Neural cell (in vitro differentiated cells): ENCODE results near the gene PITHD1. TPM values are rescaled to one million over a fixed set of nuclear protein-coding genes. Genes with fewer than 3 reads are reported as not detected.

Experiments
- H2AFZ ChIP-seq: fragments of 200-600, 300-800 bp; sonication (generic), shearing (Covaris generic); 2 replicates; pipeline ENCODE4 v1.6.0; 2014; ENCODE audit warnings: low read depth, mild to moderate bottlenecking, antibody characterized with exemption, low read length, moderate library complexity
- H3F3A ChIP-seq: fragments of 200-600 bp; shearing (Covaris generic); 2 replicates; pipeline ENCODE4 v1.6.1; 2016; ENCODE audit warnings: mild to moderate bottlenecking, moderate library complexity, mixed read lengths, antibody characterized with exemption, low read length; ENCODE audit not compliant: insufficient read depth, poor library complexity, severe bottlenecking
- H3K27ac ChIP-seq: fragments of 200-600, 300-800 bp; sonication (generic), shearing (Covaris generic); 2 replicates; pipeline ENCODE4 v1.5.1; 2014; ENCODE audit warnings: mild to moderate bottlenecking, low read length, moderate library complexity
- H3K27me3 ChIP-seq: fragments of 300-800, 200-600 bp; sonication (generic), shearing (Covaris generic); 2 replicates; pipeline ENCODE4 v1.6.0; 2014; ENCODE audit warnings: mild to moderate bottlenecking, low read depth, low read length, moderate library complexity; ENCODE audit not compliant: insufficient read depth
- H3K36me3 ChIP-seq: fragments of 300-800, 200-600 bp; sonication (generic), shearing (Covaris generic); 2 replicates; pipeline ENCODE4 v1.5.1; 2014; ENCODE audit warnings: mild to moderate bottlenecking, antibody characterized with exemption, low read length, moderate library complexity; ENCODE audit not compliant: insufficient read depth
- H3K4me2 ChIP-seq: fragments of 300-800, 200-600 bp; sonication (generic), shearing (Covaris generic); 2 replicates; pipeline ENCODE4 v1.6.0; 2014; ENCODE audit warnings: mild to moderate bottlenecking, low read length
- H3K4me3 ChIP-seq: fragments of 300-800, 200-600 bp; sonication (generic), shearing (Covaris generic); 2 replicates; pipeline ENCODE4 v1.5.1; 2014; ENCODE audit warnings: mild to moderate bottlenecking, low read length, moderate library complexity
- H3K79me2 ChIP-seq: fragments of 200-600 bp; shearing (Covaris generic); replicated peaks from 2 replicates; pipeline ENCODE4 v1.6.0; 2014; ENCODE audit warnings: mild to moderate bottlenecking, low read length, moderate library complexity; ENCODE audit not compliant: insufficient read depth
- H3K9ac ChIP-seq: fragments of 300-800, 200-600 bp; sonication (generic), shearing (Covaris generic); 2 replicates; pipeline ENCODE4 v1.6.1; 2016; ENCODE audit warnings: mild to moderate bottlenecking, low read length, mixed read lengths
- H3K9me2 ChIP-seq: fragments of 200-600 bp; shearing (Covaris generic); 2 replicates; pipeline ENCODE4 v1.6.1; 2016; ENCODE audit warnings: mild to moderate bottlenecking, low read length, mixed read lengths; ENCODE audit not compliant: insufficient read depth
- H3K9me3 ChIP-seq: fragments of 200-600, 300-800 bp; sonication (generic), shearing (Covaris generic); 2 replicates; pipeline ENCODE4 v1.6.1; 2016; ENCODE audit warnings: mild to moderate bottlenecking, mixed run types, low read length, moderate library complexity, mixed read lengths
- H4K20me1 ChIP-seq: fragments of 200-600 bp; shearing (Covaris generic); 2 replicates; pipeline ENCODE4 v1.6.1; 2016; ENCODE audit warnings: mild to moderate bottlenecking, mixed run types; ENCODE audit not compliant: insufficient read depth
- CTCF ChIP-seq: fragments of 450-650 bp; IDR thresholded peaks from 2 replicates; pipeline ENCODE4 v1.5.1; 2014; ENCODE audit warnings: antibody characterized with exemption, mild to moderate bottlenecking, moderate library complexity; ENCODE audit not compliant: poor library complexity, severe bottlenecking
- EP300 ChIP-seq: fragments of 450-650 bp; conservative IDR thresholded peaks from 2 replicates; pipeline ENCODE4 v1.6.1; 2014; ENCODE audit warnings: antibody characterized with exemption, mild to moderate bottlenecking, moderate library complexity; ENCODE audit not compliant: poor library complexity, severe bottlenecking
- EZH2 ChIP-seq: fragments of 200-600, 300-800 bp; shearing (Covaris generic), sonication (generic); IDR thresholded peaks from 2 replicates; pipeline ENCODE4 v1.6.1; 2014; ENCODE audit warnings: antibody characterized with exemption, low read length, borderline replicate concordance, mild to moderate bottlenecking; ENCODE audit not compliant: insufficient read depth, poor library complexity, severe bottlenecking
- MXI1 ChIP-seq: fragments of 450-650 bp; conservative IDR thresholded peaks from 2 replicates; pipeline ENCODE4 v1.6.1; 2014; ENCODE audit warnings: antibody characterized with exemption, mild to moderate bottlenecking; ENCODE audit not compliant: poor library complexity, severe bottlenecking
- POLR2AphosphoS5 ChIP-seq: IDR thresholded peaks from 2 replicates; pipeline ENCODE4 v1.6.1; 2012
- RAD21 ChIP-seq: fragments of 450-650 bp; conservative IDR thresholded peaks from 2 replicates; pipeline ENCODE4 v1.6.1; 2014; ENCODE audit warnings: antibody characterized with exemption, mild to moderate bottlenecking, moderate library complexity
- REST ChIP-seq: IDR thresholded peaks from 2 replicates; pipeline ENCODE4 v1.6.1; 2012; ENCODE audit warnings: borderline replicate concordance
- SMC3 ChIP-seq: fragments of 450-650 bp; conservative IDR thresholded peaks from 2 replicates; pipeline ENCODE4 v1.6.1; 2014; ENCODE audit warnings: antibody characterized with exemption, mild to moderate bottlenecking, moderate library complexity; ENCODE audit not compliant: poor library complexity
- TAF1 ChIP-seq: IDR thresholded peaks from 2 replicates; pipeline ENCODE4 v1.6.1; 2012; ENCODE audit warnings: low read depth
- polyA plus RNA-seq: library from polyadenylated mRNA; depleted of rRNA; stranded (reverse); fragments of >200 nt; gene quantifications from 2 replicates; pipeline ENCODE4 v1.2.3, GENCODE V29; 2014

The PITHD1 gene
- polyA plus RNA-seq, 1 donor from 2014 or later, result 267 TPM

GRCh38 chr1:23804183-23804835 lies 26.1 kb downstream of the PITHD1 start:
- H3K36me3 ChIP-seq, result no peaks in the 10 kb centered on the region
- no peaks in the 10 kb centered on the region for H3K27me3 ChIP-seq
- H2AFZ ChIP-seq, result no peak overlapping the region
- no peak overlapping the region for H3K4me2 ChIP-seq
- no peaks in the 10 kb centered on the region for H3K9me3 ChIP-seq
- no peaks in the 10 kb centered on the region for H4K20me1 ChIP-seq
- no peaks in the 10 kb centered on the region for H3K9me2 ChIP-seq
- H3K27ac ChIP-seq, result no peak overlapping the region
- H3K9ac ChIP-seq, result no peak overlapping the region
- no peaks in the 10 kb centered on the region for H3K79me2 ChIP-seq
- H3K4me3 ChIP-seq, result no peak overlapping the region
- H3F3A ChIP-seq, result no peaks in the 10 kb centered on the region
- no peak for TF ChIP-seq MXI1
- TF ChIP-seq EP300, result no peak
- no peak for TF ChIP-seq POLR2AphosphoS5
- TF ChIP-seq CTCF, result no peak
- no peak for TF ChIP-seq RAD21
- TF ChIP-seq SMC3, result no peak
- TF ChIP-seq TAF1, result no peak
- no peak for TF ChIP-seq EZH2
- no peak for TF ChIP-seq REST

- Histone ChIP-seq H3K27me3 (no peaks in the 10 kb centered on the region), H3K9me3 (no peaks in the 10 kb centered on the region), H3K36me3 (no peaks in the 10 kb centered on the region), H4K20me1 (no peaks in the 10 kb centered on the region), H3K4me2 (no peak overlapping the region), H3K79me2 (no peaks in the 10 kb centered on the region), H3K4me3 (no peak overlapping the region), H3F3A (no peaks in the 10 kb centered on the region), H3K27ac (no peak overlapping the region), H2AFZ (no peak overlapping the region), H3K9me2 (no peaks in the 10 kb centered on the region), H3K9ac (no peak overlapping the region)
- TF ChIP-seq SMC3 (no peak), TAF1 (no peak), REST (no peak), EZH2 (no peak), EP300 (no peak), POLR2AphosphoS5 (no peak), RAD21 (no peak), MXI1 (no peak), CTCF (no peak)
These were observed 26.8 kb downstream of the PITHD1 start for GRCh38 chr1:23805025-23805424.
